H1 (cell line): ENCODE data around the gene TSPEAR. TPM values are rescaled to one million over a fixed set of nuclear protein-coding genes. Genes with fewer than 3 reads are reported as not detected.

Source experiments
- ATF2 ChIP-seq: IDR thresholded peaks from 2 replicates; pipeline ENCODE4 v1.6.1; 2012; ENCODE audit warnings: low read length, inconsistent platforms
- CHD7 ChIP-seq: fragments of 300-600 bp; sonication (generic); IDR thresholded peaks from 2 replicates; pipeline ENCODE4 v1.7.1; 2012; ENCODE audit warnings: low read length, moderate library complexity, mild to moderate bottlenecking, inconsistent platforms; ENCODE audit not compliant: insufficient replicate concordance
- CTBP2 ChIP-seq: IDR thresholded peaks from 2 replicates; pipeline ENCODE4 v1.7.0; 2011; ENCODE audit warnings: borderline replicate concordance, mild to moderate bottlenecking, moderate library complexity, mixed read lengths, low read length; ENCODE audit not compliant: insufficient read depth, insufficient read length
- EZH2 ChIP-seq: fragments of 200-600 bp; sonication (generic); IDR thresholded peaks from 2 replicates; pipeline ENCODE4 v1.7.1; 2012; ENCODE audit warnings: low read depth, mild to moderate bottlenecking, moderate library complexity, low read length, inconsistent platforms; ENCODE audit not compliant: severe bottlenecking
- FOSL1 ChIP-seq: IDR thresholded peaks from 2 replicates; pipeline ENCODE4 v1.6.1; 2011; ENCODE audit warnings: mild to moderate bottlenecking, low read depth, low read length, moderate library complexity; ENCODE audit not compliant: insufficient read depth
- RXRA ChIP-seq: IDR thresholded peaks from 2 replicates; pipeline ENCODE4 v1.6.1; 2011; ENCODE audit warnings: low read depth, mild to moderate bottlenecking, low read length, moderate library complexity; ENCODE audit not compliant: insufficient read depth
- polyA plus RNA-seq, 7 experiments: library from polyadenylated mRNA; depleted of rRNA in 3 of 7; stranded (reverse) in 5 of 7; unstranded in 2 of 7; fragments of >200 nt in 5 of 7; fragments of 200-250 nt in 2 of 7; gene quantifications; 1 replicate in 5 of 7; 2 replicates in 1 of 7; 4 replicates in 1 of 7; pipeline versions ENCODE4 v1.2.1 to v1.2.3, GENCODE V29; 2011 to 2013; ENCODE audit warnings: missing spikeins in 2 of 7, mixed read lengths in 2 of 7
- total RNA-seq: library from RNA; stranded (reverse); fragmentation: NEBNext Ultra II Directional; extraction: Animal tissue kit (Norgen Biotek cat#: 25700); gene quantifications from 2 replicates; pipeline ENCODE4 v1.2.1, GENCODE V29; 2021
- TF ChIP-seq, protein P1 (sequence below): IDR thresholded peaks from 2 replicates; pipeline ENCODE4 v1.6.1; 2012; ENCODE audit warnings: inconsistent platforms

The TSPEAR gene
- total and polyA plus RNA-seq, 2 of the 8 experiments (the other 6 are each of a cell fraction or from before 2014, with no cell fraction given) = 0.58 to 0.89 TPM

GRCh38 chr21:44724196-44724595, 12.8 kb upstream of the TSPEAR start (continued):
- no peak for TF ChIP-seq CHD7
- TF ChIP-seq FOSL1 = no peak
- no peak for TF ChIP-seq RXRA
- TF ChIP-seq CTBP2 = no peak
- no peak for TF ChIP-seq EZH2
- TF ChIP-seq ATF2 = no peak
- TF ChIP-seq, protein P1, sequence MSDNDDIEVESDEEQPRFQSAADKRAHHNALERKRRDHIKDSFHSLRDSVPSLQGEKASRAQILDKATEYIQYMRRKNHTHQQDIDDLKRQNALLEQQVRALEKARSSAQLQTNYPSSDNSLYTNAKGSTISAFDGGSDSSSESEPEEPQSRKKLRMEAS = no peak
